Fibroblast of pulmonary artery (primary cell): Measurements from ENCODE around the gene RFC4.
"Not testable (repeated sequence)": the region's sequence is repeated elsewhere in the genome, so short reads cannot be mapped to it uniquely, and the experiment has no call there.

Source experiments
- DNase-seq: peaks from one replicate; pipeline ENCODE4 v3.0.0-alpha.2; 2010; ENCODE audit warnings: low read depth
- H3K4me3 ChIP-seq: replicated peaks from 2 replicates; pipeline ENCODE4 v1.5.1; 2011; ENCODE audit warnings: low read depth, mild to moderate bottlenecking, control low read depth, low read length, moderate library complexity
- CTCF ChIP-seq: IDR thresholded peaks from 2 replicates; pipeline ENCODE4 v1.5.1; 2011; ENCODE audit warnings: mild to moderate bottlenecking, control low read depth, low read length, inconsistent platforms; ENCODE audit errors: missing control alignments

The RFC4 gene

DNA sequence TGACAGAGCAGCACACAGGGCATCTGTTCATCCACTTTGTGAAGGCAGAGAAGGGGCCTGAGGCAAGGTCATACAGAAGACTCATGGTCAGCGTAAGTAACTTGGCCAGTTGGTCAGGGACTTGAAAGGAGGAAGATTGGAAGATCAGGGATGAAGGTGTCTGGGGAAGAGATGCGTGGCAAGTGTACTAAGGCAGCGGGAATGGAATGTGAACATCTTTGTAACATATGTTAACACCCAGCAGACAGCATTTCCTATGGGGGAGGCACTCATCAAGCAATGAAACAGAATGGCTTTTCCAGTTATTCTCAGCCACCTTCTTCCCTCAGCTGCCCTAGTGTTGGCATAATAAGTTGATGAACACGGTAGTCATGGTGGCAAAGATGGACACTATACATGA is 7.8 kb upstream of the RFC4 start:
- no peak for DNase-seq
- TF ChIP-seq CTCF: no peak
- no peak overlapping the region for H3K4me3 ChIP-seq

GRCh38 chr3:186811313-186811712 is 5.0 kb upstream of the RFC4 start:
- H3K4me3 ChIP-seq, DNase-seq: not testable (repeated sequence)

- H3K4me3 ChIP-seq: no peak overlapping the region
- no peak for TF ChIP-seq CTCF
- DNase-seq: no peak
These were observed 4.2 kb upstream of the RFC4 start for GRCh38 chr3:186810336-186810996.

DNA sequence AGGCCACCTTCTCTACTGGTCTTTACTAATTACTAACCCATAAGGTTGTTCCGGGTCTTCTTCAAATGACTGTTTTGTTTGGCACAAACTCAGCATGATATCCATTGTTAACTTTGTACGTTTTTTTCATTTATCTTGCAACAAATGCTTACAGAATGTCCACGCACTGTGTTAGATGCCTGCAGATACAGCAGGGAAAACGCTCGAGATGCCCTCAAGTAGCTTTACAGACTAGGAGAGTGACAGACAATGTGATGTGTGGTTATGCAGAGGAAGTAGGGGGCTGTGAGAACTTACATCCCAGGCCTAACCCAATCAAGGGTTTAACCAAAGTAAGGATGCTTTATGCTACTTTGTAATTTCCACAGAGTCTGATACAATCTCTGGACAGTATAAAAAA is 949 bp upstream of the RFC4 start:
- H3K4me3 ChIP-seq: peak overlapping the region; percentile 90
- TF ChIP-seq CTCF: no peak
- DNase-seq: no peak

- not testable (repeated sequence) for H3K4me3 ChIP-seq, DNase-seq
These were observed 2.8 kb downstream of the RFC4 start for GRCh38 chr3:186803447-186803846.

- TF ChIP-seq CTCF: no peak
These were observed 3.6 kb downstream of the RFC4 start for GRCh38 chr3:186802701-186803100.

DNA sequence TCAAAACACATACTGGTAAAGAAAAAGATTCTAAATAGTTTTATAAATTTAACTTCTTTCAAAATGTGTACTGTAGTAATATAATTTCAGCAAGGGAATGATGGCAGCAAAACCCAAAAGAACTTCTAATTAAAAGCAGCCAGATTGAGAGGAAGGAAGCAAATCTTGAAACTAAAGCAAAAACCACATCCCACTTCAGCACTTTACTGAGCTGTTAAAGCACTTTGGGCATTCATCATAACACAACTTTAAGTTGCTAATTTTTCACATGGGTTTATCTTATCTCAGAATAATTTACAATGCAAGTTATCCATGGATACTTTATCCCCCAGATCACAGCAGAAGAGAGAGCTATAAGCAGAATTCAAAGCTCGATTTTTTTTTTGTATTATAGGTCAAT is 6.0 kb downstream of the RFC4 start:
- H3K4me3 ChIP-seq: no peak overlapping the region
- no peak for DNase-seq
- no peak for TF ChIP-seq CTCF

More at GRCh38 chr3:186802701-186803100, 3.6 kb downstream of the RFC4 start:
- DNase-seq: no peak
- H3K4me3 ChIP-seq: no peak overlapping the region

DNA sequence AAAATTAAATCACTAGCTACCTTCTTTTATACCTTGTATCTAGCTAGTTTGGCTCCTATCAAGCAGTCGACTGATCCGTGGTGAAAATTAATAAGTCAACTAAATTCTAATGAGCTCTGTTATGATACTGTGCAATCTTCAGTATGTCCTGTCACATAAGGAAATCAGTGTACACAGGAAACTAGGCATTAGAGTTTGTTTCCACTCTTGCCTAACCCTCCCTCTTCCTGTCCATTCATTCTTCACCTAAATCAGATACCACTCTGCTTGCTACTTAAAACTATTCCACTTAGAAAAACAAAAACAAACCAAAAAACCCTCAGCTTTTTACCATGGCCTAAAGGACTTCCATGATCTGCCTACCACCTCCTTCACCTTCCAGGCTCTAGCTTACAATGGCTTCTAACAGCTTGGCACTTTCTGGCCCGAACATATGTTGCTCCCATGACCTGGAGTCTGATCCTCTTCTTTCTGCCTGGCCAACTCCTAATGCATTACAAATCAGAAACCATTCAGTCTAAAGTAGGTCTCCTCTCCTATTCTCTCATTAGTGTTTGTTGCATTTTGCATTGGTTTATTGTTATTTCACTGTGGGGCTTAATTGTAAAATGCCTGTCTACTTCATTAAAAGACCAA is 7.9 kb downstream of the RFC4 start:
- DNase-seq: peak; percentile 45
- no peak overlapping the region for H3K4me3 ChIP-seq
- no peak for TF ChIP-seq CTCF
